NCI-H2196 treated with DMSO at 0.1 percent for 48 hours (cell line): ENCODE results near the gene PCMT1.
"Not testable (repeated sequence)": the region's sequence is repeated elsewhere in the genome, so short reads cannot be mapped to it uniquely, and the experiment has no call there.

ENCODE experiments used
- DNase-seq: peaks from one replicate; lab custom pipeline; 2025; ENCODE audit not compliant: unreplicated experiment; lab: John Stamatoyannopoulos, UW

Gene PCMT1

DNA sequence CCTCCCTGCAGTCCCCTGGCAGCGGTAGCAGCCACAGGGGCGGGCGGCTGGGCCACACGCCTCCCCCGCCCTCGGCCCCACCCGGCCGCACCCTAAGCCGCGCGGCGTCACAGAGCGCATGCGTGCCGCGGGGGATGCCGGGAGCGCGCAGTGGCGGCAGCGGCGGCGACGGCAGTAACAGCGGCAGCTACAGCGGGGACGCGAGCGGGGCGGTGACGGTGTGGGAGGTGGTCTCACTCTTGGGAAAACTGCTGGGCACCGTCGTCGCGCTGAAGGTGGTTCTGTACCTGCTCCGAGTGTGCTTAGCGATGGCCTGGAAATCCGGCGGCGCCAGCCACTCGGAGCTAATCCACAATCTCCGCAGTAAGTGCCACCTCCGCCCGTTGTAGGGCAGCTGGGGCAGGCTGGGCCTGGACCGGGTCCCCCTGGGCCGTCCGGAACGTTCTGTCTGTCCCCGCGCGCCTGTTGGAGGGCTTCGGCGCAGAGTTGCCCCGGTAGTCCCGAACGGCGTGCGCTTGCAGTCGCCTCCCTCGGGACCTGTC is at the start of gene PCMT1:
PCMT1 (plus strand) TSS at position 148 of the 542 bp plus-strand sequence; CDS start at position 309, 161 bp downstream.
- peak; percentile 82 for DNase-seq

DNA sequence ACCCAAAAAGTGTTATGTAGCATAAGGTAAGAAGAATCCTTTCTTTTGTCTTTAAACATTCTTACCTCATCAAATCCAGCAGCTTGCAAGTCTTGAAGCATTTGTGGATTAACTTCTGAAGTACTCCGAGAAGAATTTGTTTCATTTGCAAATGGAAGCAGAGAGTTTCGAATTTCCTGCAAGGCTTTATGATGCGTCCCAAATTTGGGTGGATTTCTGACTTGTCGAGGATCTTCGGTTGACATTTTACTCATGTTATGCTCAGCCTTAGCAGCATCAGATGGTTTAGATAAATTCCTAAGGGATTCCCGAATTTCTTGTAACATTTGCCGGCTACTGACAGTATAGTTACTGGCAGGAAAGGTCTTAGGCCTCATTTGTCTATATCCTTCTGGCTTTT is 47.8 kb upstream of the PCMT1 start:
- no peak for DNase-seq

DNA sequence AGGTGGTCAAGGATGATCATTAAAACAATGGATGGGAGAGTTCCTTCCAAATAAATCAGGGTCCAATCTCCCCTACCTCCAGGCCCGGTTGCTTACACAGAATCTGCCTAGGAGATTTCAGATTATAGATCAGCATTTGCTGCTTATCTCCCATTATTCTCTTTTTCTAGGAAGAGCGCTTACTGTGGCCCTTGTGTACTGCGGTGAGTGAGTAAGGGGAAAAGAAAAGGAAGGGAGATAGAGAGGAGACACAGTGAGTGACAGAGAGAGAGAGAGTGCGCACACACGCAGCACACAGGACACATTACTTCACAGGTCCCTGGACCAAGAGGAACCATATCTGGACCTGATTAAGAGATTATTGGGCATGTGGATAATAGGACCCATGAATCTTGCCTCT is 37.8 kb upstream of the PCMT1 start:
- no peak for DNase-seq

GRCh38 chr6:149714442-149714841 is 35.1 kb upstream of the PCMT1 start:
- no peak for DNase-seq

GRCh38 chr6:149716181-149716963 is 33.2 kb upstream of the PCMT1 start:
- DNase-seq, result no peak

DNA sequence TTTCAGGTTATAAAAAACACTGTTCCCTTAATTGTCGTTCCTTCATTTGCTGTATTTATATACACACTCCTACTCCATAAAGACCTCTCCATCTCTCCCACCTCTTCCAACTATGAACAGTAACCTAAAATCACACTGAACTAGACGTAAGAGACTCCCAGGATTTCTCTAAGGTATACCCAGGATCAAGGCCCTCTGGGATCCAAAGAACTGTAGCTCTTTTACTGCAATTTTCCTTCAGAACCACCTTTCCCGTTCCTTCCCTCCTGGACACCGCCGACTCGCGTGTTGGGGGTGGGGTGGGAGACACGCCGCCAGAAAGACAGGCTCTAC is 32.3 kb upstream of the PCMT1 start:
- DNase-seq, result no peak

GRCh38 chr6:149717588-149718458 is 31.7 kb upstream of the PCMT1 start, which contains the start of gene LATS1:
Gene LATS1, minus strand, starts transcription at chr6:149718101. Its CDS starts 15,975 bp downstream, at chr6:149702126.
- DNase-seq, result peak; percentile 58

- DNase-seq, result no peak
These were observed 30.0 kb upstream of the PCMT1 start for GRCh38 chr6:149719531-149719930.

DNA sequence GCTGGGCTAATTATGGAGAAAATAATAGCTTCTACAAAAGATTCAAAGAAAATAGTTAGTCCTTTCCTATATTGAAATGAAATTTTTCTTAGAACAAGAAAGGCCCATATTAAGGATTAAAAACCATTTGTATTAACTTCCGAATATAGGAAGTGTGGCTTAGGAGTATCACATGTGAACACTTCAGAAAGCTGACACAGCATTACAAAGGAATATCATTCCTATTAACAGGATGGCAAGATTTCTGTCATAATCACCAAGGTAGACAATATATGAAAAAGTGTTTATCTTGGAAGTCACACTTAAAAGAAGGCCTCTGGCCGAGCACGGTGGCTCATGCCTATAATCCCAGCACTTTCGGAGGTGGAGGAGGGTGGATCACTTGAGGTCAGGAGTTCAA is 26.3 kb upstream of the PCMT1 start:
- no peak for DNase-seq

DNA sequence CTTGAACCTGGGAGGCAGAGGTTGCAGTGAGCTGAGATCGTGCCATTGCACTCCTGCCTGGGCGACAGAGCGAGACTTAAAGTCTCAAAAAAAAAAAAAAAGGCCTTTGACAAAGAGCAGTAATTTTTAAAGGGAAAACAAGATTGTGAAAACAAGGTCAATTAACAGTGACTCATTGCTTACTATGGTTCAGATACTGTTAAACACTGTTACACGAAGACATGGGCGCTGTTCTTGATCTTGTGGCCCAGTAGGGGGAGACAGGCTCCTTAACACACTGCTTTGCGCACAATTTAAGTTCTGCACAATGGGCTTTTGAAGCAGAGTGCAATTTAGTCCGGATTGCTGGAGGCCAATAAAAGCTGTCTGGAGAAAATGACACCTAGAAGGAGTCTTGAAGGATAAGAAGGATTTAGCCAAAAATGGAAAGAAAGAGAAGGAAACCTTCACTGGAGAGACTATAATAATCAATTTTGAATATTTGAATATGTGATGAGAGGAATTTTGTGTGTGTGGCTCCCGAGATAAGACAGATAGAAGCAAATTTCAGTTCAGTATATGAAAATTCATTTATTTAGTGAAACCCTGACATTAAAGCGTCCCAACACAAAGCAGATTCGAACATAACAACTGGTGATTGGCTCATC is 25.6 kb upstream of the PCMT1 start:
- DNase-seq, result peak; percentile 47

- DNase-seq, result no peak
These were observed 23.8 kb upstream of the PCMT1 start for GRCh38 chr6:149725785-149726184.

- no peak for DNase-seq
These were observed 21.6 kb upstream of the PCMT1 start for GRCh38 chr6:149727793-149728498.

DNA sequence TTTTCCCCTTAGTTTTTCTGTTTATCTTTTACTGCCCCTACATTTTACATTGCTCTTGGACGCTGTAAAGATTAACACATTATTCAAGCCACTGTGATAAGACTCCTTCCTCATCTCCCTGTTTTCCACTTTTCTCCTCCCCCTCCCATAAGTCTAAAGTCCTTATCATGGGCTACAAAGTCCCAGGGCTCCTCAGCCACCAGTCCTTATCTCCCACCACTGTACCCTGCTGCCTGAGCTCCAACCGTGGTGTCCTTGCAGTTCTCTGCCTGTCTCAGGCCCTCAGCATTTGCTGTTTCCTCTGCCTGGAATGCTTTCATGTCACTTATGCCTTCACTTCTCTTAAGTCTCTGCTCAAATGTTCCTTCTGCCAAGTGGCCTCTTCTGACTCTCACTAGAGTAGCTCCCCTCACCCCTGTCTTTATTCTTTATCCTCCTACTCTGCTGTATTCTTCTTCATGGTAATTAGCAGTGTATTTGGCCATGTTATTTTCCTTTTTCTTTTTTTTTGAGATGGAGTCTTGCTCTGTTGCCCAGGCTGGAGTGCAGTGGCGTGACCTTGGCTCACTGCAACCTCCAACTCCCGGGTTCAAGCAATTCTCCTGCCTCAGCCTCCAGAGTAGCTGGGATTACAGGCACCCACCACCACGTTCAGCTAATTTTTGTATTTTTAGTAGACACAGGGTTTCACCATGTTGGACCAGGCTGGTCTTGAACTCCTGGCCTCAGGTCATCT is 20.9 kb upstream of the PCMT1 start:
- DNase-seq, result no peak

DNA sequence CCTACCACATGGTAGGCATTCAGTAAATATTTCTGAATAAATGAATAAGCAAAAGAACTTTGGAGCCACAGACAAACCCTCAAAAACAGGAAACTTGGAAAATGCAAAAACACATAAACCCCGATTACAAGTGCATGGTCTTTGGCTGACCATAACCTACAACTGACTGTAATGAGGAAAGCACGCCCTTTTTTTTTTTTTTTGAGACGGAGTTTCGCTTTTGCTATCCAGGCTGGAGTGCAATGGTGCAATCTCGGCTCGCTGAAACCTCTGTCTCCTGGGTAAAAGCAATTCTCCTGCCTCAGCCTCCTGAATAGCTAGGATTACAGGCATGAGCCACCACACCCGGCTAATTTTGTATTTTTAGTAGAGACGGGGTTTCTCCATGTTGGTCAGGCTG is 19.7 kb upstream of the PCMT1 start:
- no peak for DNase-seq

DNA sequence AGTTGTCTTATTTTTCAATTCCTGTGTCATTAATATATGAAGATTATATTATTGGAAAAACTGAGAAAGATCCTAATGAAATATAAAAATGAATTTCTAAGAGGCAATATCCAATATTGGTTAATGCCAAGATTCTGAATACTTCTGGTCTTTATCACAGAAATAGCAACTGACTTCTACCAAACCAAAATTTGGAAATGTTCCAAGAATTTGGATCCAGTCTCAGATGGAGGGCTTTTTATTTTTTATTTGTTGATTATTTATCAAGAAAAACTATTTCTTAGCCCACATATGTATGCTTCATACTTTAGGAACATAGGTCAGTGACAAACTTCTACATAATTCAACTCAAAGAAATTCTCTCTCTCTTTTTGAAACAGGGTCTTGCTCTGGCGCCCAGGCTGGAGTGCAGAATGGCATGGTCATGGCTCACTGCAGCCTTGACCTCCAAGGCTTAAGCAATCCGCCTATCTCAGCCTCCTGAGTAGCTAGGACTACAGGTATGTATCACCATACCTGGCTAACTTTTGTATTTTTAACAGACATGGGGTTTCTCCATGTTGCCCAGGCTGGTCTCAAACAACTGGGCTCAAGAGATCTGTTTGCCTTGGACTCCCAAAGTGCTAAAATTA is 16.3 kb upstream of the PCMT1 start:
- DNase-seq, result no peak

GRCh38 chr6:149734915-149735314 is 14.6 kb upstream of the PCMT1 start:
- no peak for DNase-seq

DNA sequence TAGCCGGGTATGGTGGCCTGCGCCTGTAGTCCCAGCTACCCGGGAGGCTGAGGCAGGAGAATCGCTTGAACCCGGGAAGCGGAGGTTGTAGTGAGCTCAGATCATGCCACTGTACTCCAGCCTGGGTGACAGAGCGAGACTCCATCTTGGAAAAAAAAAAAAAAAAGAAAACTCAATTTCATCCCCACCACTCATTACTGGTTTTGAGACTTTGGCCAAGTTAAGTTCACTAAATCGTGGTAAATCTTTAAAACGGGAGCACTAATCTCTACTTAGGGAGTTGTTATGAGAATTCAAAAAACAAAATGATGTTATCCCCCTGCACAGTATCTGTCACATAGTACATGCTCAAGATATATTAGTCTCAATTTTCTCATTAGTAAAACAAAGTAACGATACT is 4.3 kb upstream of the PCMT1 start:
- not testable (repeated sequence) for DNase-seq

DNA sequence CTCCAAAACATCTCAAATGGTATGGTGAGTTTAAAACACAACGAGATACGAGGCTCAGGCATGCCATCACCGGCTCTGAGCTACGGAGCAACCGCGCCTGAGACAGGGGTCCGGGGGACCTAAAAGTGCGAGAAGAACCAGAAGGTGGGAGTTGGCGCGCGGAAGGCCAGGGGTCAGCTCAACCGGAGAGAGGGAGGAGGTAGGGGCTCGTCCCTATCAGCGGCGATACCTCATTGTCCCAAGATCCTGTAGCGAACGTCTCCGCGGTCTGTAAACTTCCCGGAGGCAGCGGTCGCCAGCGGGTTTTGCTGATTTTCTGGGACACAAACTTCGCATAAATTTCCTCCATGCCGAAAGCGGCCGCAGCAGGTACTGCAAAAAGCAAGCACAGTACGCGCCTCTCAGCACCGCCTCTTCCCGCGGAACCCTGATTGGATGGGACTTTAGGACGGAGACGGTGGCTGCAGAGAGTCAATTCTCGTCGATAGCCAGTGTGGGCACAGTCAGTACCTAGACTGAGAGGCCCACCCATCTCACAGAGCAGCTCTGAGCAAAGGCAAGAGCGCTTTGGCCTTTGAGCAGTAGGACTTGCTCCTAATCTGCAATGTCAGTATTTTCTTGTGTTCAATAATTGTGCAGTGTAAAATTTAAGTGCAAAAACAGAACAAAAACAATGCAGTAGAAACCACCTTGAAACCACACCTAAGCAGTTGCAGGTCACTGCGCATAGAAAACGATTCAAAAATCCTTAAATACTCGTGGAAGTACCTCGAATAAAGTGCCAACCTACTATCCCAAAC is 3.2 kb upstream of the PCMT1 start, which contains the start of gene NUP43:
NUP43 (minus strand) TSS at position 383 of the 800 bp plus-strand sequence; CDS start at position 349, 34 bp downstream.
- peak; percentile 80 for DNase-seq
